Adrenal gland (tissue), 12 donors: Measurements from ENCODE around the gene MYO10. TPM values are rescaled to one million over a fixed set of nuclear protein-coding genes. Genes with fewer than 3 reads are reported as not detected.

Experiments used
- DNase-seq, 7 donors: peaks; one replicate each; pipeline ENCODE4 v3.0.0-alpha.2; 2019 to 2020
- H3K27ac ChIP-seq, 5 donors: fragments of 200-600 bp; sonication (generic) in 4 of 5; 1 replicate in 3 of 5; 2 replicates in 2 of 5; pipeline versions ENCODE4 v1.5.1 to v1.8.0; 2016 to 2020; ENCODE audit warnings: mild to moderate bottlenecking in 1 of 5
- H3K27me3 ChIP-seq: fragments of 200-600 bp; 2 replicates; pipeline ENCODE4 v1.8.0; 2021
- H3K36me3 ChIP-seq, 2 donors: fragments of 200-600 bp; replicated peaks in 1 of 2; 1 replicate in 1 of 2; 2 replicates in 1 of 2; pipeline versions ENCODE4 v1.5.1 to v1.8.0; 2018 to 2022
- H3K4me1 ChIP-seq, 2 donors: fragments of 200-600 bp; replicated peaks in 1 of 2; 1 replicate in 1 of 2; 2 replicates in 1 of 2; pipeline versions ENCODE4 v1.5.1 to v1.8.0; 2018 to 2021
- H3K4me3 ChIP-seq, 4 donors: fragments of 200-600 bp; sonication (generic) in 3 of 4; one replicate each; pipeline ENCODE4 v1.5.1; 2016 to 2018
- H3K9me3 ChIP-seq, 3 donors: fragments of 200-600 bp; sonication (generic) in 1 of 3; replicated peaks in 1 of 3; 1 replicate in 2 of 3; 2 replicates in 1 of 3; pipeline versions ENCODE4 v1.5.1 to v1.8.0; 2016 to 2021
- CTCF ChIP-seq, 6 experiments: fragments of 450-650 bp in 4 of 6; fragments of 200-600 bp in 2 of 6; sonication (generic) in 1 of 6; IDR thresholded peaks; 1 replicate in 5 of 6; 2 replicates in 1 of 6; pipeline versions ENCODE4 v1.5.1 to v1.8.0; 2016 to 2021; ENCODE audit warnings: antibody characterized with exemption in 6 of 6, mild to moderate bottlenecking in 2 of 6, moderate library complexity in 1 of 6
- POLR2A ChIP-seq, 2 donors: fragments of 450-650 bp; IDR thresholded peaks; one replicate each; pipeline ENCODE4 v1.6.1; 2017; ENCODE audit warnings: antibody characterized with exemption in 2 of 2, mild to moderate bottlenecking in 2 of 2, moderate library complexity in 1 of 2
- WGBS, 4 donors: extraction: QIAGEN DNeasy Blood & Tissue Kit in 2 of 4; methylation state at CpG; one replicate each; pipeline versions ENCODE4 v1.1.5 to v1.1.7; 2013 to 2017; 5-methylcytosine and 5-hydroxymethylcytosine counted together
- intact Hi-C, 2 donors: fragments of 100-400 bp; cut with DNase I; formaldehyde crosslinking; loops; one replicate each; pipeline versions ENCODE4 v1.14.1 to v1.15.0; 2022 to 2023
- polyA plus RNA-seq, 3 donors: library from polyadenylated mRNA; stranded (reverse); fragments of 200-250 nt in 2 of 3; fragments of 350-450 nt in 1 of 3; fragmentation: Illumina TruSeq in 1 of 3; extraction: RNeasy Lipid Tissue Mini Kit (QIAGEN cat#74804) in 1 of 3; gene quantifications; one replicate each; pipeline ENCODE4 v1.2.3, GENCODE V29; 2013 to 2014
- total RNA-seq, 9 donors: library from RNA; depleted of rRNA in 4 of 9; stranded (reverse); fragments of >200 nt in 4 of 9; fragments of 120-200 nt in 1 of 9; fragmentation: NEBNext Ultra II Directional in 1 of 9; extraction: Animal tissue kit (Norgen Biotek cat#: 25700) in 1 of 9; gene quantifications; one replicate each; pipeline versions ENCODE4 v1.1.0 to v1.2.4, GENCODE V29; 2013 to 2023
- donor health status: healthy with polysubstance abuse.
- donor health status: Bipolar disorder and iron deficiency.
- donor health status: DM: yes; HTN: yes; CAD: no.
- donor health status: DM: no; HTN: no; CAD: no.
- donor health status: DM: no; HTN: no; CAD: no.
- donor health status: DM: yes; HTN: yes; CAD: no.

The MYO10 gene
- total and polyA plus RNA-seq, 12 donors, result 2.2 to 38.9 (median 10.5) TPM

GRCh38 chr5:16792598-16793275 is 143.4 kb downstream of the MYO10 start:
- H3K9me3 ChIP-seq, result no peaks in the 10 kb centered on the region
- TF ChIP-seq CTCF (IDR thresholded peaks at IDR 0.05) (no peak), POLR2A (IDR thresholded peaks at IDR 0.05) (no peak)
- no peaks in the 10 kb centered on the region for H3K36me3 ChIP-seq
- intact Hi-C loops, result loop anchor here in 1 of 2 donors (5.0 kb wide), 2 partner anchors 340 to 400 kb away; no protein-coding TSS in a partner anchor
- no peaks in the 10 kb centered on the region for H3K27me3 ChIP-seq
- 75 to 78% (median 77%) methylated on average over 13 of the region's 13 CpGs for WGBS, 4 donors
- no peak for DNase-seq
- no peak overlapping the region for H3K4me3 ChIP-seq
- no peaks in the 10 kb centered on the region for H3K4me1 ChIP-seq
- H3K27ac ChIP-seq, result no peak overlapping the region

- DNase-seq, result no peak
- intact Hi-C loops, result loop anchor here in 1 of 2 donors (5.0 kb wide), 2 partner anchors 340 to 400 kb away; no protein-coding TSS in a partner anchor
- no peaks in the 10 kb centered on the region for H3K27me3 ChIP-seq
- H3K4me3 ChIP-seq, result no peak overlapping the region
- H3K36me3 ChIP-seq, result no peaks in the 10 kb centered on the region
- WGBS, 4 donors, result 62 to 74% (median 67%) methylated on average over 10 of the region's 10 CpGs
- H3K27ac ChIP-seq, result no peak overlapping the region
- no peaks in the 10 kb centered on the region for H3K4me1 ChIP-seq
- no peak for TF ChIP-seq CTCF (IDR thresholded peaks at IDR 0.05)
- H3K9me3 ChIP-seq, result no peaks in the 10 kb centered on the region
Measured at GRCh38 chr5:16791904-16792597, 144.0 kb downstream of the MYO10 start.

- Histone ChIP-seq H3K27ac (no peak overlapping the region), H3K36me3 (no peaks in the 10 kb centered on the region), H3K9me3 (no peaks in the 10 kb centered on the region), H3K4me3 (no peak overlapping the region), H3K27me3 (no peaks in the 10 kb centered on the region), H3K4me1 (no peaks in the 10 kb centered on the region)
- 27 to 28% (median 27%) methylated on average over 6 of the region's 6 CpGs for WGBS, 4 donors
- no peak for TF ChIP-seq POLR2A (IDR thresholded peaks at IDR 0.05)
- TF ChIP-seq CTCF (IDR thresholded peaks at IDR 0.05), result peak; percentile 63 to 83 (median 71)
- peak in 3 of 7 donors; percentile 33 to 44 (median 35) for DNase-seq
- intact Hi-C loops, result loop anchor here in 1 of 2 donors (5.0 kb wide), 2 partner anchors 341 to 401 kb away; no protein-coding TSS in a partner anchor
Measured at GRCh38 chr5:16791036-16791705, 144.9 kb downstream of the MYO10 start.

- intact Hi-C loops, result loop anchor here in 1 of 2 donors (5.0 kb wide), 1 partner anchor 413 kb away; no protein-coding TSS in a partner anchor
- H3K9me3 ChIP-seq, result no peaks in the 10 kb centered on the region
- WGBS, 4 donors, result 80 to 95% (median 81%) methylated on average over 5 of the region's 5 CpGs
- no peak overlapping the region for H3K27ac ChIP-seq
- no peak for DNase-seq
- no peak overlapping the region for H3K4me3 ChIP-seq
- H3K36me3 ChIP-seq, result no peaks in the 10 kb centered on the region
- TF ChIP-seq CTCF (IDR thresholded peaks at IDR 0.05), result no peak
- TF ChIP-seq POLR2A (IDR thresholded peaks at IDR 0.05), result no peak
- no peaks in the 10 kb centered on the region for H3K4me1 ChIP-seq
- no peaks in the 10 kb centered on the region for H3K27me3 ChIP-seq
Measured at GRCh38 chr5:16788957-16789356, 147.1 kb downstream of the MYO10 start.
